ENCODE results near the gene MLLT10.

MLLT10 gene

DNA sequence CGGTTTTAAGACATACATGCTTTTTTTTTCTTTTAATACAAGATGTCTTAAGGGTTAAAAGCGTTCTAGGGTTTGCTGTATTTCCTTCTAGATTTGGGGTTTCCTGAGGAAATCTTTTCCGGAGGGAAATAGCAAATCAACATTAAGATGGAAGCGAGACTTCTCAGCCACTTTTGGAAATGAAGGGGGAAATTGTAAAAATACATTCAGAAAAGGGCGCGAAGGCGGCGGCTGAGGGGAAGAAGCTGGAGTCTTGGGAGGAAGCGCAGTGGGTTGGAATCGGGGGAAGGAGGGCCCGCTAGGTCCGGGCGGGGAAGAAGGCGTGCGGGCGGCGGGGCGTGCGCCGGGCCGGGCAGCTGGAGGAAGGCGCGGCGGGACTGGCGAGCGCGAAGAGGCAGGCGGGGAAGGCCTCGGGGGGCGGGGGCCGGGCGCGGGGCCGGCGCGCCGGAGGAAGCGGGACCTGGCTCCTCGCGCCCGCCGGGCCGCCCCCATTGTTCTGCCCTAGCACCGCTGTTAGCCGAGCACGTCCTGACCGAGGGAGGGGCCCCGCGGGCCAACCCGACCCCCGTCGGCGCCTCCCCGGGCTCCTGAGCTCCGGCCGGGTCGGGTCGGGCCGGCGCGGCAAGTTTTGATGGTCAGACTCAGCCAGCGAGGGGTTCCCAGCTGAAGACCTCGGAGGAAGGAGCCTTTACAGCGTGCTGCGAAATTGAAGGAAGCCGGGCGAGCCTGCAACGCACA is 7.0 kb upstream of the MLLT10 start:
- peak overlapping the region; percentile 85 for H3K4me3 ChIP-seq (ENCODE audit: low read length)
- no peaks in the 10 kb centered on the region for H3K9me3 ChIP-seq (ENCODE audit: insufficient read depth, low read depth, low read length)
- no peaks in the 10 kb centered on the region for H3K36me3 ChIP-seq (ENCODE audit: insufficient read depth, low read depth, low read length)
- H3K27ac ChIP-seq (ENCODE audit: low read length), result peak overlapping the region; percentile 99
- H3K27me3 ChIP-seq (ENCODE audit: insufficient read depth, low read length), result no peaks in the 10 kb centered on the region
- peaks cover 49% of the 10 kb centered on the region for H3K4me1 ChIP-seq (ENCODE audit: insufficient read depth, low read length)
- peak overlapping the region; percentile 98 for H3K9ac ChIP-seq (ENCODE audit: low read depth, low read length)

DNA sequence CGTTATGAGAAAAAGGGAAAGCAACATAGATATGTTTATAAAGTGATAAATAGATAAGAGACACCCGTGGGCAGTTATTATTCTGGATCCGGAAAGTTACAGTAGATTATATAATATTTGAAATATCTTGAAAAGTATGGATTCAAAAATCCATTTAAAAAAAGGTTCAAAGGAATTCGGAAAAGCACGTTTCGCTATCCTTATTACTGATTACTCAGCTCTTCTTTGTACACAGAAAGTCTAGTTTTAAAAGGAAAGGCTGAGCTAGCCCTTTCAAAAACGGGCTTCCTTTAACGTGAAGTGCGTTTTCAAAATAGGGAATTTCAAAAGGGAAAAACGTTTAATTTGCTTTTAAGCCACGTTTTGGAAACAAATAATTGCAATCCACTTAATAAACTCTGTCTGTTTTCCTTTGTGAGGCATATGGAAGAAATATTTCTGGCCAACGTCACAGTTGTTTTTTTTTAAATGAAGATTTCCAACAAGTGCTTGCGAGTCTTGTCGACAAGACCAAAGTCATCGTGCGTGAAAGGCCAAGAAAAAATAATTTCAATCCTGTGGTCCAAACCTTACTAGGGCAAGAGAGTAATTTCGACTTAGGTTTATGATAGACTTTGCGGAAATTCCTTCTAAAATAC is 6.3 kb upstream of the MLLT10 start:
- no peaks in the 10 kb centered on the region for H3K9me3 ChIP-seq (ENCODE audit: insufficient read depth, low read depth, low read length)
- H3K27me3 ChIP-seq (ENCODE audit: insufficient read depth, low read length), result no peaks in the 10 kb centered on the region
- H3K27ac ChIP-seq (ENCODE audit: low read length), result peak overlapping the region; percentile 44
- H3K4me3 ChIP-seq (ENCODE audit: low read length), result peak overlapping the region; percentile 85
- no peaks in the 10 kb centered on the region for H3K36me3 ChIP-seq (ENCODE audit: insufficient read depth, low read depth, low read length)
- H3K4me1 ChIP-seq (ENCODE audit: insufficient read depth, low read length), result peaks cover 51% of the 10 kb centered on the region
- peak overlapping the region; percentile 98 for H3K9ac ChIP-seq (ENCODE audit: low read depth, low read length)

DNA sequence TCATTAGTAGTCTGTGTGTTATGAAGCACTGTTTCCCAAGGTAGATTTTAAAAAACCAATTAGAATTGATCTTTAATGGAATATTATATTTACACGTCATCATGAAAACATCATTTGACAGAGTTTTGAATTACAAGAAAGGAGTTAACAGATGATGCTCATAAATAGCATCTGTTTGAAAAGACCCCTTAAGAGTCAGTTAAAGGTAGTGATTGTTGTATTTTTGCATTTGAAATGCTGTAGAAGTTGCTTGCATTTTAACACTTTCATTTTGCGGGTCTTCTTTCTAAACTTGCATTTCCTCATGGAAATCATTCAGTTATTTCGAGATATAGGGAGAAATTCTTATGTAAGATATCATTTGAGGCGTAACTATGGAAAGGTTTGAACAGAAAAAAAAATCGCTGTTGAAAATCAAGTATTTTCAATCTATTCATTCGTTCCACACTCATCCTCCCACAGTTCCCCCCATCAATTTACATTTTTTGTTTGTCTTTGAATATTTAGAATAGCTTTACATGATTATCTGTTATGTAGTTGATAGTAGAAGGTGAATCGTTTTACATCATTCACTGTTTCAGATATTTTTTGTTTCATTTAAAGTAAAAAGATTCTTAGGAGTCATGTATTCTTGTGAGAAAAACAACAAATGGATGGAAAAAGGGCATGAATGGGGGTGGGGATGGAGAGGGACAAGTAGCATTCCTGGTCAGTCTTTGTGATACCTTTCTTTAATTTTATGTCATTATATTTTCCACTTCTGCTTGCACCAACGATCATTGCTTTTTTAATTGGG is 5.6 kb upstream of the MLLT10 start:
- Histone ChIP-seq H3K27me3 (ENCODE audit: insufficient read depth, low read length) (no peaks in the 10 kb centered on the region), H3K36me3 (ENCODE audit: insufficient read depth, low read depth, low read length) (no peaks in the 10 kb centered on the region), H3K9me3 (ENCODE audit: insufficient read depth, low read depth, low read length) (no peaks in the 10 kb centered on the region), H3K4me1 (ENCODE audit: insufficient read depth, low read length) (peaks cover 49% of the 10 kb centered on the region), H3K4me3 (ENCODE audit: low read length) (peak overlapping the region; percentile 85), H3K27ac (ENCODE audit: low read length) (peak overlapping the region; percentile 44), H3K9ac (ENCODE audit: low read depth, low read length) (peak overlapping the region; percentile 98)

DNA sequence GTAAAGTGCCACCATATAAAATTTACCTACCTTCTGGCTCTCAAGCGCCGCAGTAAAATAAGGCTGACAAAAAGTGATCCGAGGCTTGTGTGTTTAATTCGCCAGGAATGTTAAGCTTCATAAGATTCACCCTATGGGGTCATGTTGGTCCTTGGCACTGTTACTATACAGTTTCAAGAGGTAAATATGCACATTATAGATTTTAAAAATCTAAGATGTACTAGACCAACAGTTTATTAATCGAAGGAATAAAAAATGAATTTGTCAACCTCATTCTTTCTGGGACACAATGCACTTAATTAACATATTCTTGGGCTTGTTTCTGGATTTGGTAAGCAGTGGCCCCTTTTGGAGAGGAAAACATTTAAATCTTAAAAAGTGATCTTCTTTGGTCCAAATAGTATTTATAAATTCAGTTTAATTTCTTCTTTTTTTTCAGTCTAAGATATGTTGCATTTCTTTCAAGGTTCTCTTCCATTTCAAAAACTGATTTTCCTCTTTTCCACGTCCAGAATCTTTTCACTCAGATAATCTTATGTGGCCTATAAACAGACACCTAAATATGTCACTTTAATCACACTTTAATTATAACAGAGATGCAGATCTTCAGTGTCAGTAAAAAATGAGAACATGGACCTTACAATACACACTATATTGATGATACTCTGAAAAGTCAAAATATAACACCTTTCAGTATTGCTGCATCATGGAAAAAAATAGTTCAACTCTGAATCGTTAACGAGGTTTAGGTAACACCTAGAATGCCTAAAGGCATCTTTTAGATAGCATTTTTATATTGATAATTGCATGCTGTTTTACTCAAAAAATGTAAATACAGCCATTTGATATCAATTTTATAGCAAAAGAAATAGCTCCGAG is 4.8 kb upstream of the MLLT10 start:
- Histone ChIP-seq H3K9ac (ENCODE audit: low read depth, low read length) (peak overlapping the region; percentile 98; the same call in 1 of the 2 replicates), H3K27ac (ENCODE audit: low read length) (peak overlapping the region; percentile 44), H3K4me3 (ENCODE audit: low read length) (peak overlapping the region; percentile 85), H3K36me3 (ENCODE audit: insufficient read depth, low read depth, low read length) (no peaks in the 10 kb centered on the region), H3K27me3 (ENCODE audit: insufficient read depth, low read length) (no peaks in the 10 kb centered on the region), H3K4me1 (ENCODE audit: insufficient read depth, low read length) (peaks cover 40% of the 10 kb centered on the region), H3K9me3 (ENCODE audit: insufficient read depth, low read depth, low read length) (no peaks in the 10 kb centered on the region)

DNA sequence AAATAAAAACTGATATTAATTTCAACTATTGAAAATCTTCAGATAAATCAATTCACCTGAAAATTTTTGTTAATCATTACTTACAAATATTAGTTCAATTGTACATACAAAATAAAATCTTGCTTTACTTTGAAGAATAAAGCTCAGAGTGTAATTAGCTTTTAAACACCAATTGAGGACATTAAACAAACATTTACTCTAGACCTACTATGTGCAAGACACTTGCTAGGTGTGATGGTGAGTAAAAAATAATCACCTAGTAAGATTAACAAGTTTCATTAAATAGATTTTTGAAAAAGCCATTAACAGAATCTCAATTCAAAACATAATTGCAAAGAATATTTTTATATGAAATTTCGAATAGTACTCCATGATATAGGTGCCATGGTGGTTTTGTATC is 3.9 kb upstream of the MLLT10 start:
- no peaks in the 10 kb centered on the region for H3K36me3 ChIP-seq (ENCODE audit: insufficient read depth, low read depth, low read length)
- no peak overlapping the region for H3K27ac ChIP-seq (ENCODE audit: low read length)
- peaks cover 40% of the 10 kb centered on the region for H3K4me1 ChIP-seq (ENCODE audit: insufficient read depth, low read length)
- H3K27me3 ChIP-seq (ENCODE audit: insufficient read depth, low read length), result no peaks in the 10 kb centered on the region
- H3K4me3 ChIP-seq (ENCODE audit: low read length), result no peak overlapping the region
- no peak overlapping the region; the same call in 1 of the 2 replicates for H3K9ac ChIP-seq (ENCODE audit: low read depth, low read length)
- H3K9me3 ChIP-seq (ENCODE audit: insufficient read depth, low read depth, low read length), result no peaks in the 10 kb centered on the region

DNA sequence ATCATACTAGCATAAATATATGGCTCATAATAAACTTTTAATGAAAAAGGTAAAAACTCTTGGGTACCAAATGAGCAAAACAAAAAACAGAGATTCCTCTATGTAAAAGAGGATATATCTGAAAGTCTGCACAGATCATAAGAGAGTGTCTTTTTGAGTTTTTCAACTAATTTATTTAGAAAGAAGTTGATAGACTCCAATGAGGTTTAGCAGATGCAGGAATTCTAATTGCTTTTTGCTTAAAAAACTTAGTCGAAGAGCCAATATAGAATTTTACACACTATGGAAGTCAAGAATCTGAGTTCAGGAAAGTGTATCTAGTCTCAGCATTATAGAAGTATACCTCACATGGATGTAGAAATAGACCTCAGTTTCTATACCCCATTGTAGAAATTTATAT is 3.4 kb upstream of the MLLT10 start:
- no peaks in the 10 kb centered on the region for H3K9me3 ChIP-seq (ENCODE audit: insufficient read depth, low read depth, low read length)
- H3K27me3 ChIP-seq (ENCODE audit: insufficient read depth, low read length), result no peaks in the 10 kb centered on the region
- peaks cover 3% of the 10 kb centered on the region; the same call in 1 of the 2 replicates for H3K36me3 ChIP-seq (ENCODE audit: insufficient read depth, low read depth, low read length)
- no peak overlapping the region for H3K4me3 ChIP-seq (ENCODE audit: low read length)
- H3K4me1 ChIP-seq (ENCODE audit: insufficient read depth, low read length), result peaks cover 43% of the 10 kb centered on the region
- no peak overlapping the region for H3K27ac ChIP-seq (ENCODE audit: low read length)
- no peak overlapping the region for H3K9ac ChIP-seq (ENCODE audit: low read depth, low read length)

DNA sequence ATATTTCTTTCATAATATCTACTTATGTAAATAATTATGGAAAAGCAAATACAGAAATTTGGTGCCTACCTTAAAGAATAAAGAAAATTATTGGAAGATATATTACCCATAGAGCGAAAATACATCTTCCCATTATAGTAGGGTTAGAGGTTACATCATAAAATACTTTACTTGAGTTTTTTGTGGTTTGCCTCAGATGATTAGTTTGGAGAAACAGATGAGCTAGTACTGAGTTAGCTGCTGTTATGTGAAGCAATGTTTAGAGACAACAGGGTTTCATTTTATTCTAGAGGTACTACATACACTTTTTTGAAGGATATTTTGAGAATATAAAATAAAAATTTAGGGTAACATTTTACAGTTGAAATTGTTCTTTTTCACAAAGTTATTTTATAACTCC is 2.9 kb upstream of the MLLT10 start:
- no peaks in the 10 kb centered on the region for H3K27me3 ChIP-seq (ENCODE audit: insufficient read depth, low read length)
- H3K9me3 ChIP-seq (ENCODE audit: insufficient read depth, low read depth, low read length), result no peaks in the 10 kb centered on the region
- H3K4me1 ChIP-seq (ENCODE audit: insufficient read depth, low read length), result peaks cover 45% of the 10 kb centered on the region
- H3K27ac ChIP-seq (ENCODE audit: low read length), result no peak overlapping the region
- no peak overlapping the region for H3K9ac ChIP-seq (ENCODE audit: low read depth, low read length)
- H3K4me3 ChIP-seq (ENCODE audit: low read length), result no peak overlapping the region
- H3K36me3 ChIP-seq (ENCODE audit: insufficient read depth, low read depth, low read length), result peaks cover 4% of the 10 kb centered on the region; the same call in 1 of the 2 replicates

DNA sequence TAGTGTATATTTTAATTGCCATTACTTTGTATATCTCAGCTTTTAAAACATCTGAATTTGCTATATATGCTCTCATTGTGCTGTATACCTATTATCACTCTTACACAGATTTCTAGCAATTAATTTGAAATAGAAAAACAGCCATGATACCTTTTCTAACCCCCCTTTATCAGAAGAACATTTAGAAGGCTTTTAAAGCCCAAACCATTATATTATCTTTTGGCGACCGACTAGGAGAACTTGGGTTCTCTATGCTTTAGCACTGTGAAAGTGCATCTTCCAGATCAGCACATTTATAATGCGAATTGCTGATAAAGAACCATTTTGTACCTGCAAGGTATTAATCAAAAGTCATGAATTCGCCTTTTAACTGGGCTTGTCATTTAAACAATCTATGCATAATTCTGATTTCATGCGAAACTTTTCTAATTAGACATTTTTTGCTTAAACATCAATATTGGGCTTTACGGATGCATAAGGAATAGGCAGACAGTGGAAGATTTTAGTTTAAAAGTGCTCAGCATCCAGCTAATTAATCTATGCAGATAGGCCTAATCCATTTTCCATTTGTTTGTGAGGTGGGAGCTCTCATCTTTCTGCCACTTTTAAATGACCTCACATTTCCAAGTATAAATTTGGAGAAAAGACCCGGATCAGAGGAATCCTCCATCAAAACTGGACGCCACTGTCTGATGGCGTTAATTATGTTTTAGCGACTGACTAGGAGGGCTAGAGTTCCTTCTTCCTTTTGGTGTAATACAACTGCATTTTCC is 1.2 kb upstream of the MLLT10 start:
- Histone ChIP-seq H3K4me1 (ENCODE audit: insufficient read depth, low read length) (peaks cover 42% of the 10 kb centered on the region), H3K27ac (ENCODE audit: low read length) (peak overlapping the region; percentile 91), H3K27me3 (ENCODE audit: insufficient read depth, low read length) (no peaks in the 10 kb centered on the region), H3K9me3 (ENCODE audit: insufficient read depth, low read depth, low read length) (no peaks in the 10 kb centered on the region), H3K9ac (ENCODE audit: low read depth, low read length) (peak overlapping the region; percentile 93), H3K36me3 (ENCODE audit: insufficient read depth, low read depth, low read length) (peaks cover 17% of the 10 kb centered on the region), H3K4me3 (ENCODE audit: low read length) (peak overlapping the region; percentile 81)

DNA sequence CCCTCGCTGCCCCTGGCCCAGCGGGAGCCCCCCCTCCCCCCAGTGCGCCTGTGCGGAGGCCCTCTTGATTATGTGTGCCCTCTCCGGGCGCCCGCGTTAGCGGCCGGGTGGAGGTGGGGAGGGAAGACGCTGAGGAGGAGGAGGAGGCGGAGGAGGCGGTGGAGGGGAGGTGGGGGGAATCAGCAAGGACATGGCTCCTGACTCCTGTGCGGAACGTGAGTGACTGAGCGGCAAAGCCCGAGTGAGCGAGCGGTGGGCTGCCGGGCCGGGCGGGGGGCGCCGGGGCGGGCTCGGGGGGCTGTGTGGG is 201 bp downstream of the MLLT10 start:
- Histone ChIP-seq H3K27ac (ENCODE audit: low read length) (no peak overlapping the region), H3K9me3 (ENCODE audit: insufficient read depth, low read depth, low read length) (no peaks in the 10 kb centered on the region), H3K27me3 (ENCODE audit: insufficient read depth, low read length) (no peaks in the 10 kb centered on the region), H3K4me1 (ENCODE audit: insufficient read depth, low read length) (peaks cover 36% of the 10 kb centered on the region), H3K4me3 (ENCODE audit: low read length) (peak overlapping the region; percentile 70; the same call in 1 of the 2 replicates), H3K36me3 (ENCODE audit: insufficient read depth, low read depth, low read length) (peaks cover 31% of the 10 kb centered on the region), H3K9ac (ENCODE audit: low read depth, low read length) (peak overlapping the region; percentile 61; the same call in 1 of the 2 replicates)

DNA sequence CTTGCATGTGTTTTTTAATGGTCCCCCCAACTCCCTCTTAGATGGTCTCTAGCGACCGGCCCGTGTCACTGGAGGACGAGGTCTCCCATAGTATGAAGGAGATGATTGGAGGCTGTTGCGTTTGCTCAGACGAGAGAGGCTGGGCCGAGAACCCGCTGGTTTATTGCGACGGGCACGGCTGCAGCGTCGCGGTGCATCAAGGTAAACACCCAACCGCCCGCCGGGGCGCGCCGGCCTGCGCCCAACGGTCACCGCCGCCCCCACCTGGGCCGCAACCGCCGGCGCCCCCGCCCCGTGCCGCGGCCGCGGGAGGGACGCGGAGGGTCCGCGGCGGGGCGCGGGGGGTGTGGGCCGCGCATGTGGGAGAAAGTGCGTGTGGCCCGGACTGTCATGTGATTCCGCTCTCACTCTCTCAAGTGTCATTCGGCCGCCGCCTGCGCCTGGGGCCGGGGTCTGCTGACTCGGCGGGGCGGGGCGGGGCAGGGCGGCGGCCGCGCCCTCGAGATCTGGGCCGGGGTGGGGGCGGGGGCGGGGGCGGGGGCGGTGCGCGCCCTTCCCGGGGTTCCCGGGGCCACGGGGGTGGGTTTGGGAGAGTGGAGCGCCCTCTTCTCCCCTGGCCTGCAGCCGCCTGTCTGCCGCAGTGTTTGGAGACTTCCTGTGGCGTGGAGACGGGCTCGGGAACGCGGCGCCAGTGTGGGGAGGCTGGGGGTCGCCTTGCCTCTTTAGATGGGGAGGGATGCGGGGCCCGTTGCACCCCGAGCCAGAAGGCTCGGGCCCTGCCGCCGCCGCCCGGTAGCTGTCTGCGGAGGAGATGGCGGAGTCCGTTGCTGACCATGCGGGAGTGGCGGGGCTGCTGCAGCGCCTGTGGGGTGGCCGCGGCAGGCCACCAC is 817 bp downstream of the MLLT10 start:
- peak overlapping the region; percentile 82; the same call in 1 of the 2 replicates for H3K9ac ChIP-seq (ENCODE audit: low read depth, low read length)
- peaks cover 31% of the 10 kb centered on the region for H3K4me1 ChIP-seq (ENCODE audit: insufficient read depth, low read length)
- H3K27me3 ChIP-seq (ENCODE audit: insufficient read depth, low read length), result no peaks in the 10 kb centered on the region
- peaks cover 37% of the 10 kb centered on the region for H3K36me3 ChIP-seq (ENCODE audit: insufficient read depth, low read depth, low read length)
- peak overlapping the region; percentile 93 for H3K4me3 ChIP-seq (ENCODE audit: low read length)
- no peaks in the 10 kb centered on the region for H3K9me3 ChIP-seq (ENCODE audit: insufficient read depth, low read depth, low read length)
- no peak overlapping the region for H3K27ac ChIP-seq (ENCODE audit: low read length)

Data from iPS-20b (cell line).